GM12892 (cell line): ENCODE results near the gene GABRE.

Source experiments
- POLR2A ChIP-seq: IDR thresholded peaks from 2 replicates; pipeline ENCODE4 v1.6.1; 2011; ENCODE audit warnings: low read depth, low read length, control low read depth
- POLR2AphosphoS5 ChIP-seq: IDR thresholded peaks from 2 replicates; pipeline ENCODE4 v1.6.1; 2011; ENCODE audit warnings: low read depth, low read length, control low read depth

DNA sequence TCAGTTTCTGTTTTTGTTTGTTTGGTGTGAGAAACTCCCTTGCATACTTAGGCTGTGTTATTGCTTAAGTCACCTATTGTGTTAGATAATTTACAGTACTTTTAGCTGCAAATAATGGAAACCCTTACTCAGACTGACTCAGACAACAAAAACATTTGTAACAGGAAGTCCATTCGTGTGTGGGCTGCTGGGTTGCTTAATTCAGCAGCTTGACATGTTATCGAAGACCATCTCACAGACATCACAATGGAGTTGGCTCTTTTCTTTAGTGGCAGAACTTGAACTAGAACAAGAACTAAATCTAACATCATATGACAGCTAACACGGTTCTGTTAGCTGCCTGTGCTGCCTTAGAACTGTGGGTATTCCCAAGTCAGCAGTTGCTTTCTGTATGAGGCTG is 9.9 kb upstream of the GABRE start:
- TF ChIP-seq POLR2A: no peak
- no peak for TF ChIP-seq POLR2AphosphoS5
